Activated CD8-positive, alpha-beta T cell treated with anti-CD3 and anti-CD28 coated beads for 36 hours (primary cell): ENCODE data around the gene NMNAT3. TPM values are rescaled to one million over a fixed set of nuclear protein-coding genes. Genes with fewer than 3 reads are reported as not detected.
"Not testable (repeated sequence)": the region's sequence is repeated elsewhere in the genome, so short reads cannot be mapped to it uniquely, and the experiment has no call there.

Source experiments
- ATAC-seq: fragments of 200-7000 bp; cut with Tn5 transposase; one replicate; pipeline ENCODE4 v1.10.0; 2021; ENCODE audit warnings: mild to moderate bottlenecking, moderate library complexity
- CTCF ChIA-PET: fragments of 350-600 bp; sonication (Branson Sonifier 250); formaldehyde crosslinking; loops from one replicate; lab custom pipeline; 2021; ENCODE audit warnings: antibody characterized with exemption; lab: Charles Lee
- POLR2A ChIA-PET: fragments of 350-600 bp; sonication (Branson Sonifier 250); formaldehyde crosslinking; loops from one replicate; lab custom pipeline; 2021; ENCODE audit warnings: antibody characterized with exemption; lab: Charles Lee
- DNase-seq: peaks from one replicate; pipeline ENCODE4 v3.0.0-alpha.2; 2020
- H3K27ac Mint-ChIP-seq: one replicate; pipeline ENCODE4 v1.8.0; 2021; ENCODE audit warnings: mild to moderate bottlenecking, mixed read lengths
- H3K27me3 Mint-ChIP-seq: one replicate; pipeline ENCODE4 v1.8.0; 2021; ENCODE audit warnings: mixed read lengths
- H3K36me3 Mint-ChIP-seq: one replicate; pipeline ENCODE4 v1.8.0; 2021; ENCODE audit warnings: low read depth, mixed read lengths
- H3K4me1 Mint-ChIP-seq: one replicate; pipeline ENCODE4 v1.8.0; 2021; ENCODE audit warnings: low read depth, mixed read lengths
- H3K4me3 Mint-ChIP-seq: one replicate; pipeline ENCODE4 v1.8.0; 2021; ENCODE audit warnings: mild to moderate bottlenecking, moderate library complexity, mixed read lengths
- H3K9me3 Mint-ChIP-seq: one replicate; pipeline ENCODE4 v1.8.0; 2021; ENCODE audit warnings: mixed read lengths
- CTCF ChIP-seq: fragments of 200-600 bp; IDR thresholded peaks from one replicate; pipeline ENCODE4 v1.8.0; 2022; ENCODE audit warnings: antibody characterized with exemption, mild to moderate bottlenecking
- intact Hi-C: fragments of 100-400 bp; cut with micrococcal nuclease; formaldehyde crosslinking; loops from one replicate; pipeline ENCODE4 v1.10.0; 2022
- total RNA-seq, 2 experiments: library from RNA; stranded (reverse); gene quantifications; one replicate each; pipeline ENCODE4 v1.2.3, GENCODE V29; 2021

NMNAT3 gene
- total RNA-seq, 2 experiments from 2014 or later, result 4.3 to 4.5 TPM

DNA sequence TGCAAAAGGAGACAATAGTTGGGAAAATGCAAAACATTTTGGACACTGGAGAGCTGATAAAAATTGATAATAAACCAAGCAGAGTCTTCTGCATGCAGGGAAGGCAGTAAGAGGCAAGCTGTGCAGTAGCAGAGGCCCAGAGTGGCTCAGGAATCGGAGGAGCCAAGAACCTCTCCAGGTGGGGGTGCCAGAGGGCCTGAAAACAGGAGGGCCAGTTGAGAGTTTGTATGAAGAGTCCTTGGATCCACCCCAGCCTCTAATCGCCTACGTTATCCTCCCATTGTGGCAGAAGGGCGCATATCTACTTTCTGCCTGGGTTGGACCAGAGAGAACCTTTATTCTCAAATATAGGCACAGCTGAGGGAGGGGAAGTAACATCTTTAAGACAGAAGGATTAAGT lies 89.3 kb downstream of the NMNAT3 start:
- ATAC-seq (no peak), DNase-seq (no peak)
- no peak overlapping the region for H3K27ac Mint-ChIP-seq
- no peaks in the 10 kb centered on the region for H3K27me3 Mint-ChIP-seq
- H3K4me3 Mint-ChIP-seq, result no peak overlapping the region
- ChIA-PET POLR2A (no interaction called here), CTCF (no interaction called here)
- no peaks in the 10 kb centered on the region for H3K4me1 Mint-ChIP-seq
- no peak for TF ChIP-seq CTCF
- H3K36me3 Mint-ChIP-seq, result no peaks in the 10 kb centered on the region
- intact Hi-C loops, result no loop called here
- H3K9me3 Mint-ChIP-seq, result peaks cover 8% of the 10 kb centered on the region

DNA sequence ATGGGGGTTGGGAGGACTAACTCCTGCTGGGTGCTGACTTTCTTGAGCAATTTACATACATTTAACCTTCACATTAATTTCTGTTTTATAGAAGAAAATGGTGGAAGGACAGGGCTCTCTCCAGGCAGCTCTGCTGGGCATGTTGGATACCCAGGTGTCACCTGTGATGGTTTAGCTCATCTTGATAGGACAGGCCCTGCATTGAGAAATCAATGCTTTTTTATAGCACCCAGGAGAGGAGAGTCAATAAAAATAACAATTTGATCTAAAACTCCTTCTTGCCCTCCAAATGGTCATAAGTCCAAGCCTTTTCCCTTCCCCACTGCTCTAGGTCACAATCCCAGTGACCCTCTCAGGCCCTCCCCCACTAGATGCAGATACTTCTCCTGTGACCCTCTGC lies 90.0 kb downstream of the NMNAT3 start:
- peaks cover 8% of the 10 kb centered on the region for H3K9me3 Mint-ChIP-seq
- H3K4me1 Mint-ChIP-seq, result no peaks in the 10 kb centered on the region
- H3K27ac Mint-ChIP-seq, result no peak overlapping the region
- no peak overlapping the region for H3K4me3 Mint-ChIP-seq
- H3K27me3 Mint-ChIP-seq, result no peaks in the 10 kb centered on the region
- intact Hi-C loops, result no loop called here
- no peaks in the 10 kb centered on the region for H3K36me3 Mint-ChIP-seq
- TF ChIP-seq CTCF, result no peak
- ChIA-PET CTCF (no interaction called here), POLR2A (no interaction called here)
- no peak for DNase-seq
- ATAC-seq, result no peak

GRCh38 chr3:139586420-139587017 lies 91.3 kb downstream of the NMNAT3 start:
- Mint-ChIP-seq H3K4me3 (no peak overlapping the region), H3K27me3 (no peaks in the 10 kb centered on the region), H3K9me3 (peaks cover 6% of the 10 kb centered on the region), H3K27ac (no peak overlapping the region), H3K36me3 (no peaks in the 10 kb centered on the region), H3K4me1 (no peaks in the 10 kb centered on the region)
- DNase-seq (no peak), ATAC-seq (no peak)
- TF ChIP-seq CTCF, result no peak
- ChIA-PET CTCF (no interaction called here), POLR2A (no interaction called here)
- intact Hi-C loops, result no loop called here

- ChIA-PET POLR2A (no interaction called here), CTCF (no interaction called here)
- Mint-ChIP-seq H3K9me3 (peaks cover 6% of the 10 kb centered on the region), H3K4me3 (no peak overlapping the region), H3K27ac (no peak overlapping the region), H3K4me1 (no peaks in the 10 kb centered on the region), H3K27me3 (no peaks in the 10 kb centered on the region), H3K36me3 (no peaks in the 10 kb centered on the region)
- intact Hi-C loops, result no loop called here
- no peak for TF ChIP-seq CTCF
- ATAC-seq (no peak), DNase-seq (no peak)
Observed at GRCh38 chr3:139585820-139586219, 92.0 kb downstream of the NMNAT3 start.

GRCh38 chr3:139583651-139584050 lies 94.1 kb downstream of the NMNAT3 start:
- H3K4me3 Mint-ChIP-seq, H3K36me3 Mint-ChIP-seq, H3K9me3 Mint-ChIP-seq, ATAC-seq, POLR2A ChIA-PET, H3K27me3 Mint-ChIP-seq, CTCF ChIA-PET, DNase-seq, H3K4me1 Mint-ChIP-seq, intact Hi-C loops, H3K27ac Mint-ChIP-seq: not testable (repeated sequence)

GRCh38 chr3:139578783-139579182 lies 99.0 kb downstream of the NMNAT3 start:
- intact Hi-C loops, result no loop called here
- Mint-ChIP-seq H3K36me3 (no peaks in the 10 kb centered on the region), H3K27ac (no peak overlapping the region), H3K9me3 (no peaks in the 10 kb centered on the region), H3K4me3 (no peak overlapping the region), H3K27me3 (no peaks in the 10 kb centered on the region), H3K4me1 (no peaks in the 10 kb centered on the region)
- ChIA-PET CTCF (no interaction called here), POLR2A (interaction anchor here (0.6 kb wide), 1 partner anchor 1103 kb away, joined by 3 read pairs; no protein-coding TSS in a partner anchor)
- DNase-seq, result no peak
- ATAC-seq, result no peak
- TF ChIP-seq CTCF, result no peak
